Left forelimb (tissue), 1 donor: Measurements from ENCODE around the gene MFAP2.
"Not testable (repeated sequence)": the region's sequence is repeated elsewhere in the genome, so short reads cannot be mapped to it uniquely, and the experiment has no call there.

ENCODE experiments used
- DNase-seq: peaks from one replicate; pipeline ENCODE4 v3.0.0-alpha.2; 2018; ENCODE audit warnings: low spot score

Gene MFAP2

GRCh38 chr1:16961297-16962133 lies 18.9 kb downstream of the MFAP2 start:
- no peak for DNase-seq

- DNase-seq: peak; percentile 82
Measured at GRCh38 chr1:16960560-16961296, 19.7 kb downstream of the MFAP2 start.

- DNase-seq: no peak
Measured at GRCh38 chr1:16958475-16958874, 21.9 kb downstream of the MFAP2 start.

- DNase-seq: no peak
Measured at GRCh38 chr1:16957731-16958130, 22.7 kb downstream of the MFAP2 start.

- DNase-seq: no peak
Measured at GRCh38 chr1:16956775-16957174, 23.6 kb downstream of the MFAP2 start.

- no peak for DNase-seq
Measured at GRCh38 chr1:16955186-16955585, 25.2 kb downstream of the MFAP2 start.

- no peak for DNase-seq
Measured at GRCh38 chr1:16954579-16954978, 25.8 kb downstream of the MFAP2 start.

GRCh38 chr1:16952376-16952775 lies 28.0 kb downstream of the MFAP2 start:
- DNase-seq: not testable (repeated sequence)

- DNase-seq: not testable (repeated sequence)
Measured at GRCh38 chr1:16949026-16949425, 31.4 kb downstream of the MFAP2 start.

- DNase-seq: not testable (repeated sequence)
Measured at GRCh38 chr1:16948282-16948891, 32.0 kb downstream of the MFAP2 start.

- DNase-seq: no peak
Measured at GRCh38 chr1:16946646-16947045, 33.8 kb downstream of the MFAP2 start.

- not testable (repeated sequence) for DNase-seq
Measured at GRCh38 chr1:16946185-16946584, 34.2 kb downstream of the MFAP2 start.

- not testable (repeated sequence) for DNase-seq
Measured at GRCh38 chr1:16945512-16945911, 34.9 kb downstream of the MFAP2 start.

GRCh38 chr1:16944038-16944437 lies 36.4 kb downstream of the MFAP2 start:
- DNase-seq: no peak

GRCh38 chr1:16939386-16940180 lies 40.8 kb downstream of the MFAP2 start:
- DNase-seq: not testable (repeated sequence)

GRCh38 chr1:16938351-16939321 lies 41.8 kb downstream of the MFAP2 start:
- DNase-seq: no peak

GRCh38 chr1:16936580-16936979 lies 43.8 kb downstream of the MFAP2 start:
- not testable (repeated sequence) for DNase-seq

GRCh38 chr1:16933945-16934344 lies 46.5 kb downstream of the MFAP2 start:
- not testable (repeated sequence) for DNase-seq

- DNase-seq: not testable (repeated sequence)
Measured at GRCh38 chr1:16931206-16931934, 49.0 kb downstream of the MFAP2 start.
